CD4-positive, alpha-beta T cell (primary cell): Measurements from ENCODE around the gene LLGL1. TPM values are rescaled to one million over a fixed set of nuclear protein-coding genes. Genes with fewer than 3 reads are reported as not detected.

Experiments
- ATAC-seq: fragments of 200-7000 bp; cut with Tn5 transposase; one replicate; pipeline ENCODE4 v1.10.0; 2022; ENCODE audit warnings: mild to moderate bottlenecking; ENCODE audit not compliant: poor library complexity
- CTCF ChIA-PET: fragments of 350-600 bp; sonication (Branson Sonifier 250); formaldehyde crosslinking; loops from one replicate; lab custom pipeline; 2021; ENCODE audit warnings: antibody characterized with exemption, inconsistent platforms; lab: Charles Lee
- POLR2A ChIA-PET: fragments of 350-600 bp; sonication (Branson Sonifier 250); formaldehyde crosslinking; loops from one replicate; lab custom pipeline; 2021; ENCODE audit warnings: antibody characterized with exemption, inconsistent platforms; lab: Charles Lee
- DNase-seq, 14 experiments: peaks; one replicate each; pipeline ENCODE4 v3.0.0-alpha.2; 2013 to 2020; ENCODE audit warnings: mixed read lengths in 2 of 14
- H3K27ac ChIP-seq, 2 donors: one replicate each; pipeline versions ENCODE4 v1.5.1 to v1.7.0; 2013; ENCODE audit warnings: low read length in 2 of 2, low read depth in 1 of 2, mild to moderate bottlenecking in 1 of 2
- H3K27me3 ChIP-seq, 2 experiments: 1 replicate in 1 of 2; 2 replicates in 1 of 2; pipeline versions ENCODE4 v1.6.1 to v1.7.0; 2013; ENCODE audit warnings: low read length in 2 of 2, control low read depth in 1 of 2, mild to moderate bottlenecking in 1 of 2, moderate library complexity in 1 of 2; ENCODE audit not compliant: insufficient read depth in 2 of 2, control insufficient read depth in 1 of 2
- H3K36me3 ChIP-seq: one replicate; pipeline ENCODE4 v1.6.1; 2013; ENCODE audit warnings: low read length, control low read depth; ENCODE audit not compliant: insufficient read depth
- H3K4me1 ChIP-seq: one replicate; pipeline ENCODE4 v1.6.1; 2013; ENCODE audit warnings: low read length, control low read depth; ENCODE audit not compliant: insufficient read depth
- H3K4me3 ChIP-seq: one replicate; pipeline ENCODE4 v1.5.1; 2013; ENCODE audit warnings: mild to moderate bottlenecking, low read length, moderate library complexity
- H3K9me3 ChIP-seq, 2 experiments: 1 replicate in 1 of 2; 2 replicates in 1 of 2; pipeline versions ENCODE4 v1.6.1 to v1.7.0; 2013; ENCODE audit warnings: low read length in 2 of 2, mild to moderate bottlenecking in 2 of 2, control low read depth in 1 of 2, moderate library complexity in 1 of 2; ENCODE audit not compliant: control insufficient read depth in 1 of 2, insufficient read depth in 1 of 2
- H3K27ac Mint-ChIP-seq: one replicate; pipeline ENCODE4 v1.8.0; 2020; ENCODE audit warnings: mixed read lengths
- H3K27me3 Mint-ChIP-seq: one replicate; pipeline ENCODE4 v1.8.0; 2021; ENCODE audit warnings: mixed read lengths
- H3K36me3 Mint-ChIP-seq: one replicate; pipeline ENCODE4 v1.8.0; 2021; ENCODE audit warnings: low read depth, mixed read lengths
- H3K4me1 Mint-ChIP-seq: one replicate; pipeline ENCODE4 v1.8.0; 2021; ENCODE audit warnings: low read depth, mixed read lengths
- H3K4me3 Mint-ChIP-seq: one replicate; pipeline ENCODE4 v1.8.0; 2020; ENCODE audit warnings: mild to moderate bottlenecking, mixed read lengths
- H3K9me3 Mint-ChIP-seq: one replicate; pipeline ENCODE4 v1.8.0; 2020; ENCODE audit warnings: mixed read lengths
- CTCF ChIP-seq: fragments of 200-600 bp; IDR thresholded peaks from one replicate; pipeline ENCODE4 v1.8.0; 2022; ENCODE audit warnings: antibody characterized with exemption, mild to moderate bottlenecking
- intact Hi-C, 2 experiments: fragments of 100-400 bp; cut with DNase I in 1 of 2; cut with micrococcal nuclease in 1 of 2; formaldehyde crosslinking; loops; one replicate each; pipeline versions ENCODE4 v1.15.1 to v1.9.0; 2023 to 2025; cut with DNase I, micrococcal nuclease
- total RNA-seq, 174 experiments: library from RNA in 2 of 174; stranded (reverse) in 2 of 174; gene quantifications; one replicate each; pipeline ENCODE4 v1.2.3 and lab custom pipeline; 2021 to 2026

Gene LLGL1
- total RNA-seq, 2 experiments from 2014 or later: 10.8 to 11.6 TPM

GRCh38 chr17:18251204-18251603, 25.8 kb downstream of the LLGL1 start:
- intact Hi-C loops: no loop called here
- Mint-ChIP-seq H3K27me3 (no peaks in the 10 kb centered on the region), H3K27ac (no peak overlapping the region), H3K4me1 (peaks cover 9% of the 10 kb centered on the region), H3K9me3 (no peaks in the 10 kb centered on the region), H3K36me3 (peaks cover 80% of the 10 kb centered on the region), H3K4me3 (no peak overlapping the region)
- no peak for TF ChIP-seq CTCF
- DNase-seq (no peak), ATAC-seq (no peak)
- CTCF ChIA-PET: no interaction called here
- H3K4me1 ChIP-seq: peaks cover 8% of the 10 kb centered on the region
- H3K9me3 ChIP-seq: no peaks in the 10 kb centered on the region
- POLR2A ChIA-PET: no interaction called here
- no peak overlapping the region for H3K27ac ChIP-seq
- H3K4me3 ChIP-seq: no peak overlapping the region
- H3K27me3 ChIP-seq: no peaks in the 10 kb centered on the region
- H3K36me3 ChIP-seq: peaks cover 93% of the 10 kb centered on the region

GRCh38 chr17:18252160-18252559, 26.7 kb downstream of the LLGL1 start:
- H3K9me3 Mint-ChIP-seq: no peaks in the 10 kb centered on the region
- Histone ChIP-seq H3K4me3 (no peak overlapping the region), H3K4me1 (peaks cover 17% of the 10 kb centered on the region), H3K27ac (no peak overlapping the region), H3K9me3 (no peaks in the 10 kb centered on the region), H3K27me3 (no peaks in the 10 kb centered on the region), H3K36me3 (peaks cover 89% of the 10 kb centered on the region)
- ChIA-PET POLR2A (no interaction called here), CTCF (no interaction called here)
- no peak overlapping the region for H3K4me3 Mint-ChIP-seq
- H3K27ac Mint-ChIP-seq: no peak overlapping the region
- TF ChIP-seq CTCF: no peak
- DNase-seq: no peak
- intact Hi-C loops: no loop called here
- H3K4me1 Mint-ChIP-seq: peaks cover 19% of the 10 kb centered on the region
- no peak for ATAC-seq
- H3K27me3 Mint-ChIP-seq: no peaks in the 10 kb centered on the region
- H3K36me3 Mint-ChIP-seq: peaks cover 75% of the 10 kb centered on the region

- ChIA-PET CTCF (no interaction called here), POLR2A (no interaction called here)
- intact Hi-C loops: no loop called here
- TF ChIP-seq CTCF: no peak
- ATAC-seq: no peak
- no peaks in the 10 kb centered on the region for H3K9me3 Mint-ChIP-seq
- Histone ChIP-seq H3K27ac (no peak overlapping the region), H3K9me3 (no peaks in the 10 kb centered on the region), H3K4me1 (peaks cover 26% of the 10 kb centered on the region), H3K4me3 (no peak overlapping the region), H3K27me3 (no peaks in the 10 kb centered on the region), H3K36me3 (peaks cover 78% of the 10 kb centered on the region)
- peaks cover 23% of the 10 kb centered on the region for H3K4me1 Mint-ChIP-seq
- H3K36me3 Mint-ChIP-seq: peaks cover 70% of the 10 kb centered on the region
- H3K27me3 Mint-ChIP-seq: no peaks in the 10 kb centered on the region
- H3K27ac Mint-ChIP-seq: no peak overlapping the region
- no peak overlapping the region for H3K4me3 Mint-ChIP-seq
- no peak for DNase-seq
Measured at GRCh38 chr17:18253187-18253884, 27.9 kb downstream of the LLGL1 start.
